Esophagus muscularis mucosa (tissue), 4 donors: Measurements from ENCODE around the gene UBL5. TPM values are rescaled to one million over a fixed set of nuclear protein-coding genes. Genes with fewer than 3 reads are reported as not detected.

Source experiments
- DNase-seq: peaks from one replicate; pipeline ENCODE4 v3.0.0-alpha.2; 2017; ENCODE audit errors: extremely low spot score
- H3K27ac ChIP-seq, 4 donors: fragments of 200-600 bp; sonication (generic); replicated peaks in 1 of 4; 1 replicate in 3 of 4; 2 replicates in 1 of 4; pipeline ENCODE4 v1.5.1; 2016 to 2019; ENCODE audit warnings: mild to moderate bottlenecking in 1 of 4
- H3K27me3 ChIP-seq, 4 donors: fragments of 200-600 bp; sonication (generic); one replicate each; pipeline versions ENCODE4 v1.5.1 to v1.6.0; 2016 to 2019
- H3K36me3 ChIP-seq, 4 donors: fragments of 200-600 bp; sonication (generic); one replicate each; pipeline ENCODE4 v1.5.1; 2016 to 2019
- H3K4me1 ChIP-seq, 4 donors: fragments of 200-600 bp; sonication (generic); one replicate each; pipeline ENCODE4 v1.5.1; 2016 to 2019
- H3K4me3 ChIP-seq, 4 donors: fragments of 200-600 bp; sonication (generic); 1 replicate in 2 of 4; 2 replicates in 2 of 4; pipeline ENCODE4 v1.5.1; 2016 to 2019; ENCODE audit warnings: mild to moderate bottlenecking in 4 of 4, moderate library complexity in 1 of 4
- H3K9me3 ChIP-seq, 4 donors: fragments of 200-600 bp; sonication (generic); 1 replicate in 3 of 4; 2 replicates in 1 of 4; pipeline ENCODE4 v1.5.1; 2016 to 2019
- CTCF ChIP-seq, 3 experiments: fragments of 200-600 bp in 2 of 3; fragments of 450-650 bp in 1 of 3; sonication (generic) in 2 of 3; IDR thresholded peaks; one replicate each; pipeline ENCODE4 v1.5.1; 2017 to 2019; ENCODE audit warnings: antibody characterized with exemption in 3 of 3, mild to moderate bottlenecking in 2 of 3, moderate library complexity in 1 of 3
- EP300 ChIP-seq: sonication (generic); formaldehyde crosslinking; IDR thresholded peaks from one replicate; pipeline ENCODE4 v1.6.1; 2017; ENCODE audit warnings: antibody characterized with exemption
- POLR2A ChIP-seq: fragments of 450-650 bp; IDR thresholded peaks from one replicate; pipeline ENCODE4 v1.6.1; 2017; ENCODE audit warnings: antibody characterized with exemption, moderate library complexity, mild to moderate bottlenecking, low read depth
- POLR2AphosphoS5 ChIP-seq, 2 donors: sonication (generic); formaldehyde crosslinking; IDR thresholded peaks; one replicate each; pipeline ENCODE4 v1.6.1; 2017; ENCODE audit warnings: antibody characterized with exemption in 2 of 2
- WGBS: methylation state at CpG from one replicate; pipeline ENCODE4 v1.1.5; 2018; 5-methylcytosine and 5-hydroxymethylcytosine counted together
- intact Hi-C: fragments of 100-400 bp; cut with DNase I; formaldehyde crosslinking; loops from one replicate; pipeline ENCODE4 v1.15.1; 2023
- total RNA-seq, 4 donors: library from RNA; depleted of rRNA; stranded (reverse); fragments of >200 nt; gene quantifications; one replicate each; pipeline versions ENCODE4 v1.1.0 to v1.2.1, GENCODE V29; 2016

UBL5 gene
- total RNA-seq, 4 donors from 2014 or later = 297 to 717 (median 464) TPM

- 100% methylated on average over 2 of the region's 8 CpGs for WGBS
- no peak for DNase-seq
- H3K36me3 ChIP-seq = peaks cover 0 to 8% (median 0%) of the 10 kb centered on the region in 4 donors
- intact Hi-C loops = no loop called here
- H3K4me1 ChIP-seq = no peaks in the 10 kb centered on the region
- H3K4me3 ChIP-seq = no peak overlapping the region
- TF ChIP-seq CTCF (IDR thresholded peaks at IDR 0.05) (no peak), EP300 (no peak), POLR2A (no peak), POLR2AphosphoS5 (IDR thresholded peaks at IDR 0.05) (no peak)
- no peaks in the 10 kb centered on the region for H3K9me3 ChIP-seq
- H3K27ac ChIP-seq = no peak overlapping the region
- no peaks in the 10 kb centered on the region for H3K27me3 ChIP-seq
Measured at GRCh38 chr19:9860407-9860806, 32.7 kb downstream of the UBL5 start.

GRCh38 chr19:9861503-9861902, 33.8 kb downstream of the UBL5 start:
- intact Hi-C loops = no loop called here
- H3K27ac ChIP-seq = no peak overlapping the region
- no peaks in the 10 kb centered on the region for H3K4me1 ChIP-seq
- no peaks in the 10 kb centered on the region for H3K27me3 ChIP-seq
- H3K36me3 ChIP-seq = peaks cover 0 to 5% (median 0%) of the 10 kb centered on the region in 4 donors
- H3K9me3 ChIP-seq = no peaks in the 10 kb centered on the region
- no peak overlapping the region for H3K4me3 ChIP-seq
- WGBS = 91% methylated on average over 1 of the region's 1 CpG
- TF ChIP-seq POLR2A (no peak), CTCF (IDR thresholded peaks at IDR 0.05) (no peak), EP300 (no peak), POLR2AphosphoS5 (IDR thresholded peaks at IDR 0.05) (no peak)
- DNase-seq = no peak

- Histone ChIP-seq H3K27ac (no peak overlapping the region), H3K4me3 (no peak overlapping the region), H3K4me1 (no peaks in the 10 kb centered on the region), H3K36me3 (no peaks in the 10 kb centered on the region), H3K27me3 (no peaks in the 10 kb centered on the region), H3K9me3 (no peaks in the 10 kb centered on the region)
- 74% methylated on average over 4 of the region's 4 CpGs for WGBS
- no peak for TF ChIP-seq CTCF (IDR thresholded peaks at IDR 0.05)
- no peak for TF ChIP-seq POLR2AphosphoS5 (IDR thresholded peaks at IDR 0.05)
- no peak for TF ChIP-seq EP300
- TF ChIP-seq POLR2A = no peak
- intact Hi-C loops = no loop called here
- no peak for DNase-seq
Measured at GRCh38 chr19:9862938-9863337, 35.2 kb downstream of the UBL5 start.

- DNase-seq = no peak
- H3K36me3 ChIP-seq = no peaks in the 10 kb centered on the region
- H3K27ac ChIP-seq = no peak overlapping the region
- H3K4me1 ChIP-seq = no peaks in the 10 kb centered on the region
- TF ChIP-seq EP300 (no peak), CTCF (IDR thresholded peaks at IDR 0.05) (no peak), POLR2AphosphoS5 (IDR thresholded peaks at IDR 0.05) (no peak), POLR2A (no peak)
- H3K4me3 ChIP-seq = no peak overlapping the region
- intact Hi-C loops = no loop called here
- H3K27me3 ChIP-seq = no peaks in the 10 kb centered on the region
- 83% methylated on average over 5 of the region's 5 CpGs for WGBS
- no peaks in the 10 kb centered on the region for H3K9me3 ChIP-seq
Measured at GRCh38 chr19:9863759-9864158, 36.0 kb downstream of the UBL5 start.

- 82% methylated on average over 16 of the region's 16 CpGs for WGBS
- no peaks in the 10 kb centered on the region for H3K9me3 ChIP-seq
- H3K27ac ChIP-seq = no peak overlapping the region
- no peaks in the 10 kb centered on the region for H3K4me1 ChIP-seq
- H3K4me3 ChIP-seq = no peak overlapping the region
- no peaks in the 10 kb centered on the region for H3K27me3 ChIP-seq
- H3K36me3 ChIP-seq = no peaks in the 10 kb centered on the region
- TF ChIP-seq CTCF (IDR thresholded peaks at IDR 0.05) (no peak), EP300 (no peak), POLR2A (no peak), POLR2AphosphoS5 (IDR thresholded peaks at IDR 0.05) (no peak)
- intact Hi-C loops = no loop called here
- no peak for DNase-seq
Measured at GRCh38 chr19:9865732-9866501, 38.2 kb downstream of the UBL5 start.
